H9 (cell line): ENCODE measurements around the gene HHIP. TPM values are rescaled to one million over a fixed set of nuclear protein-coding genes. Genes with fewer than 3 reads are reported as not detected.

Source experiments
- DNase-seq: peaks from one replicate; pipeline ENCODE4 v3.0.0-alpha.2; 2017
- H2AFZ ChIP-seq: one replicate; pipeline ENCODE4 v1.6.1; 2013; ENCODE audit warnings: mild to moderate bottlenecking, low read length, control low read depth, moderate library complexity
- H2AK5ac ChIP-seq: 2 replicates; pipeline ENCODE4 v1.6.1; 2013; ENCODE audit warnings: low read length, control low read depth, mixed read lengths; ENCODE audit not compliant: insufficient read length
- H2BK120ac ChIP-seq: one replicate; pipeline ENCODE4 v1.6.1; 2013; ENCODE audit warnings: low read depth, mild to moderate bottlenecking, low read length, control low read depth, inconsistent platforms; ENCODE audit not compliant: poor library complexity, severe bottlenecking
- H2BK12ac ChIP-seq: 2 replicates; pipeline ENCODE4 v1.6.1; 2013; ENCODE audit warnings: low read length, control low read depth, mixed read lengths, low read depth; ENCODE audit not compliant: insufficient read length
- H2BK15ac ChIP-seq: 2 replicates; pipeline ENCODE4 v1.6.1; 2013; ENCODE audit warnings: low read depth, low read length, control low read depth
- H2BK20ac ChIP-seq: one replicate; pipeline ENCODE4 v1.6.1; 2013; ENCODE audit warnings: low read depth, mild to moderate bottlenecking, low read length, control low read depth, inconsistent platforms; ENCODE audit not compliant: poor library complexity, severe bottlenecking
- H2BK5ac ChIP-seq: 2 replicates; pipeline ENCODE4 v1.6.1; 2013; ENCODE audit warnings: low read length, control low read depth, mixed read lengths; ENCODE audit not compliant: insufficient read length
- H3K14ac ChIP-seq: 2 replicates; pipeline ENCODE4 v1.6.1; 2013; ENCODE audit warnings: low read length, control low read depth; ENCODE audit not compliant: insufficient read depth
- H3K18ac ChIP-seq: 2 replicates; pipeline ENCODE4 v1.6.1; 2013; ENCODE audit warnings: low read depth, mild to moderate bottlenecking, mixed read lengths, low read length, control low read depth; ENCODE audit not compliant: insufficient read length
- H3K23ac ChIP-seq: 2 replicates; pipeline ENCODE4 v1.6.1; 2013; ENCODE audit warnings: low read length, control low read depth, mixed read lengths, low read depth; ENCODE audit not compliant: insufficient read length
- H3K23me2 ChIP-seq: 2 replicates; pipeline ENCODE4 v1.6.1; 2013; ENCODE audit warnings: low read depth, mild to moderate bottlenecking, mixed read lengths, low read length, control low read depth; ENCODE audit not compliant: insufficient read length, poor library complexity, severe bottlenecking
- H3K27ac ChIP-seq: 2 replicates; pipeline ENCODE4 v1.5.1; 2013; ENCODE audit warnings: low read length, control low read depth, mixed read lengths, low read depth; ENCODE audit not compliant: insufficient read length
- H3K27me3 ChIP-seq: 2 replicates; pipeline ENCODE4 v1.6.1; 2013; ENCODE audit warnings: low read length, control low read depth, inconsistent platforms; ENCODE audit not compliant: insufficient read depth
- H3K4ac ChIP-seq: 2 replicates; pipeline ENCODE4 v1.6.1; 2013; ENCODE audit warnings: low read depth, mild to moderate bottlenecking, control low read depth, inconsistent platforms, low read length, moderate library complexity
- H3K4me1 ChIP-seq: 2 replicates; pipeline ENCODE4 v1.6.1; 2013; ENCODE audit warnings: low read length, control low read depth, inconsistent platforms; ENCODE audit not compliant: insufficient read depth
- H3K4me2 ChIP-seq: 2 replicates; pipeline ENCODE4 v1.6.1; 2013; ENCODE audit warnings: low read length, control low read depth, mixed read lengths; ENCODE audit not compliant: insufficient read length, insufficient read depth
- H3K56ac ChIP-seq: 2 replicates; pipeline ENCODE4 v1.6.1; 2013; ENCODE audit warnings: low read depth, mild to moderate bottlenecking, mixed read lengths, low read length, control low read depth; ENCODE audit not compliant: insufficient read length
- H3K79me1 ChIP-seq: 2 replicates; pipeline ENCODE4 v1.6.1; 2013; ENCODE audit warnings: low read depth, mild to moderate bottlenecking, moderate library complexity, low read length, control low read depth, inconsistent platforms; ENCODE audit not compliant: insufficient read depth, poor library complexity, severe bottlenecking
- H3K79me2 ChIP-seq: 2 replicates; pipeline ENCODE4 v1.6.1; 2013; ENCODE audit warnings: low read length, control low read depth, inconsistent platforms; ENCODE audit not compliant: insufficient read depth
- H3K9ac ChIP-seq: 2 replicates; pipeline ENCODE4 v1.6.1; 2013; ENCODE audit warnings: low read length, control low read depth, mixed read lengths; ENCODE audit not compliant: insufficient read length; ENCODE audit errors: extremely low read depth
- H3K9me3 ChIP-seq: one replicate; pipeline ENCODE4 v1.6.1; 2013; ENCODE audit warnings: low read depth, low read length, inconsistent platforms; ENCODE audit not compliant: control insufficient read depth
- H3T11ph ChIP-seq: one replicate; pipeline ENCODE4 v1.6.1; 2013; ENCODE audit warnings: mild to moderate bottlenecking, low read length, control low read depth, inconsistent platforms
- H4K20me1 ChIP-seq: one replicate; pipeline ENCODE4 v1.6.1; 2013; ENCODE audit not compliant: control insufficient read depth, insufficient read length, insufficient read depth
- H4K5ac ChIP-seq: 2 replicates; pipeline ENCODE4 v1.6.1; 2013; ENCODE audit warnings: low read depth, mild to moderate bottlenecking, mixed read lengths, low read length, control low read depth; ENCODE audit not compliant: insufficient read length
- H4K8ac ChIP-seq: replicated peaks from 2 replicates; pipeline ENCODE4 v1.6.1; 2013; ENCODE audit warnings: low read length, control low read depth, mixed read lengths, low read depth; ENCODE audit not compliant: insufficient read length
- H4K91ac ChIP-seq: 2 replicates; pipeline ENCODE4 v1.6.1; 2013; ENCODE audit warnings: low read depth, mild to moderate bottlenecking, moderate library complexity, mixed read lengths, low read length, control low read depth; ENCODE audit not compliant: insufficient read length
- H3K27ac Mint-ChIP-seq, 3 experiments: 2 replicates in 2 of 3; 3 replicates in 1 of 3; pipeline ENCODE4 v1.8.0; 2020 to 2021; ENCODE audit warnings: mixed read lengths in 3 of 3, mild to moderate bottlenecking in 1 of 3, moderate library complexity in 1 of 3
- H3K27me3 Mint-ChIP-seq: 2 replicates; pipeline ENCODE4 v1.8.0; 2021; ENCODE audit warnings: low read depth, mild to moderate bottlenecking, moderate library complexity, mixed read lengths
- H3K36me3 Mint-ChIP-seq, 3 experiments: 2 replicates in 2 of 3; 3 replicates in 1 of 3; pipeline ENCODE4 v1.8.0; 2020 to 2021; ENCODE audit warnings: low read depth in 3 of 3, mixed read lengths in 3 of 3; ENCODE audit not compliant: insufficient read depth in 1 of 3
- H3K4me1 Mint-ChIP-seq, 2 experiments: 2 replicates each; pipeline ENCODE4 v1.8.0; 2020; ENCODE audit warnings: mixed read lengths in 2 of 2
- H3K4me3 Mint-ChIP-seq, 2 experiments: 2 replicates in 1 of 2; 3 replicates in 1 of 2; pipeline ENCODE4 v1.8.0; 2020 to 2021; ENCODE audit warnings: mild to moderate bottlenecking in 2 of 2, mixed read lengths in 2 of 2, moderate library complexity in 1 of 2
- H3K9me3 Mint-ChIP-seq, 2 experiments: 2 replicates in 1 of 2; 3 replicates in 1 of 2; pipeline ENCODE4 v1.8.0; 2020; ENCODE audit warnings: mild to moderate bottlenecking in 2 of 2, mixed read lengths in 2 of 2, moderate library complexity in 1 of 2
- CTCF ChIP-seq: fragments of 200-600 bp; sonication (generic); conservative IDR thresholded peaks from 3 replicates; pipeline ENCODE4 v1.8.0; 2021; ENCODE audit warnings: antibody characterized with exemption, mild to moderate bottlenecking
- WGBS: extraction: QIAGEN DNeasy Blood & Tissue Kit; methylation state at CpG from one replicate; pipeline ENCODE4 v1.1.7; 2013; ENCODE audit warnings: missing lambda C conversion rate, low lambda C conversion rate, mixed read lengths; ENCODE audit not compliant: insufficient read length; ENCODE audit errors: extremely low coverage; 5-methylcytosine and 5-hydroxymethylcytosine counted together
- total RNA-seq: library from RNA; stranded (reverse); gene quantifications from 2 replicates; pipeline ENCODE4 v1.2.1, GENCODE V29; 2021

HHIP gene
- total RNA-seq, 1 experiment from 2014 or later: 3.8 TPM

- Histone ChIP-seq H2BK20ac (no peak overlapping the region), H3K9ac (no peak overlapping the region), H4K20me1 (no peaks in the 10 kb centered on the region), H3K4me2 (no peak overlapping the region), H2AK5ac (no peak overlapping the region), H3K9me3 (no peaks in the 10 kb centered on the region), H3K56ac (no peak overlapping the region), H4K5ac (no peak overlapping the region), H3K23ac (no peak overlapping the region), H3K4ac (no peak overlapping the region), H4K8ac (no peak overlapping the region), H3K27ac (no peak overlapping the region), H2AFZ (no peak overlapping the region), H3K4me1 (no peaks in the 10 kb centered on the region), H3K27me3 (no peaks in the 10 kb centered on the region), H3K14ac (no peak overlapping the region), H3K79me2 (no peaks in the 10 kb centered on the region), H2BK5ac (no peak overlapping the region), H3T11ph (no peak overlapping the region), H2BK120ac (no peak overlapping the region), H4K91ac (no peak overlapping the region), H3K23me2 (no peaks in the 10 kb centered on the region), H2BK12ac (no peak overlapping the region), H3K18ac (no peak overlapping the region), H2BK15ac (no peak overlapping the region), H3K79me1 (no peaks in the 10 kb centered on the region)
- Mint-ChIP-seq H3K27me3 (no peaks in the 10 kb centered on the region), H3K4me1 (peaks cover 8 to 12% of the 10 kb centered on the region in 2 experiments), H3K36me3 (no peaks in the 10 kb centered on the region), H3K27ac (no peak overlapping the region), H3K4me3 (no peak overlapping the region), H3K9me3 (no peaks in the 10 kb centered on the region)
- no CpG with 5 or more reads among the region's 2 CpGs for WGBS
- DNase-seq: no peak
- no peak for TF ChIP-seq CTCF
These were observed 69.3 kb downstream of the HHIP start for GRCh38 chr4:144715230-144715629.
